Esophagus (tissue), 2 donors: Measurements from ENCODE around the gene DSG2. TPM values are rescaled to one million over a fixed set of nuclear protein-coding genes. Genes with fewer than 3 reads are reported as not detected.

Source experiments
- H3K27ac ChIP-seq, 2 donors: one replicate each; pipeline ENCODE4 v1.5.1; 2013; ENCODE audit warnings: low read depth in 2 of 2, mild to moderate bottlenecking in 2 of 2, inconsistent platforms in 1 of 2, low read length in 1 of 2, moderate library complexity in 1 of 2
- H3K27me3 ChIP-seq, 2 donors: one replicate each; pipeline ENCODE4 v1.6.1; 2013; ENCODE audit warnings: low read length in 2 of 2, control low read depth in 1 of 2, mild to moderate bottlenecking in 1 of 2; ENCODE audit not compliant: insufficient read depth in 2 of 2, control insufficient read depth in 1 of 2
- H3K36me3 ChIP-seq, 2 donors: one replicate each; pipeline ENCODE4 v1.6.1; 2013; ENCODE audit warnings: low read length in 1 of 2; ENCODE audit not compliant: control insufficient read depth in 2 of 2, insufficient read depth in 2 of 2
- H3K4me1 ChIP-seq, 2 donors: one replicate each; pipeline ENCODE4 v1.6.1; 2013; ENCODE audit warnings: low read length in 1 of 2; ENCODE audit not compliant: control insufficient read depth in 2 of 2, insufficient read depth in 2 of 2
- H3K4me3 ChIP-seq, 2 donors: one replicate each; pipeline ENCODE4 v1.5.1; 2013; ENCODE audit warnings: low read length in 2 of 2, mild to moderate bottlenecking in 2 of 2, low read depth in 1 of 2, moderate library complexity in 1 of 2
- H3K9me3 ChIP-seq, 2 donors: one replicate each; pipeline ENCODE4 v1.6.1; 2013; ENCODE audit warnings: mild to moderate bottlenecking in 2 of 2, low read depth in 1 of 2, low read length in 1 of 2, moderate library complexity in 1 of 2; ENCODE audit not compliant: control insufficient read depth in 2 of 2, insufficient read depth in 1 of 2
- WGBS, 2 donors: extraction: QIAGEN DNeasy Blood & Tissue Kit; methylation state at CpG; one replicate each; pipeline ENCODE4 v1.1.7; 2013; 5-methylcytosine and 5-hydroxymethylcytosine counted together
- polyA plus RNA-seq, 2 donors: library from polyadenylated mRNA; stranded (reverse); fragments of 200-250 nt; gene quantifications; one replicate each; pipeline ENCODE4 v1.2.3, GENCODE V29; 2013
- donor health status: healthy with polysubstance abuse.
- donor health status: Bipolar disorder and iron deficiency.

Gene DSG2
- polyA plus RNA-seq, 2 donors: 3.2 to 5.8 TPM

GRCh38 chr18:31578126-31578525, 80.1 kb downstream of the DSG2 start:
- no peak overlapping the region for H3K27ac ChIP-seq
- no peak overlapping the region for H3K4me3 ChIP-seq
- H3K27me3 ChIP-seq: no peaks in the 10 kb centered on the region
- 88 to 91% methylated on average over 4 of the region's 4 CpGs for WGBS, 2 donors
- no peaks in the 10 kb centered on the region for H3K4me1 ChIP-seq
- no peaks in the 10 kb centered on the region for H3K36me3 ChIP-seq
- H3K9me3 ChIP-seq: no peaks in the 10 kb centered on the region

- H3K27ac ChIP-seq: no peak overlapping the region
- no peaks in the 10 kb centered on the region for H3K4me1 ChIP-seq
- H3K9me3 ChIP-seq: no peaks in the 10 kb centered on the region
- H3K27me3 ChIP-seq: no peaks in the 10 kb centered on the region
- H3K36me3 ChIP-seq: no peaks in the 10 kb centered on the region
- WGBS, 2 donors: 87 to 88% methylated on average over 2 of the region's 2 CpGs
- no peak overlapping the region for H3K4me3 ChIP-seq
Observed at GRCh38 chr18:31579375-31579774, 81.4 kb downstream of the DSG2 start.

DNA sequence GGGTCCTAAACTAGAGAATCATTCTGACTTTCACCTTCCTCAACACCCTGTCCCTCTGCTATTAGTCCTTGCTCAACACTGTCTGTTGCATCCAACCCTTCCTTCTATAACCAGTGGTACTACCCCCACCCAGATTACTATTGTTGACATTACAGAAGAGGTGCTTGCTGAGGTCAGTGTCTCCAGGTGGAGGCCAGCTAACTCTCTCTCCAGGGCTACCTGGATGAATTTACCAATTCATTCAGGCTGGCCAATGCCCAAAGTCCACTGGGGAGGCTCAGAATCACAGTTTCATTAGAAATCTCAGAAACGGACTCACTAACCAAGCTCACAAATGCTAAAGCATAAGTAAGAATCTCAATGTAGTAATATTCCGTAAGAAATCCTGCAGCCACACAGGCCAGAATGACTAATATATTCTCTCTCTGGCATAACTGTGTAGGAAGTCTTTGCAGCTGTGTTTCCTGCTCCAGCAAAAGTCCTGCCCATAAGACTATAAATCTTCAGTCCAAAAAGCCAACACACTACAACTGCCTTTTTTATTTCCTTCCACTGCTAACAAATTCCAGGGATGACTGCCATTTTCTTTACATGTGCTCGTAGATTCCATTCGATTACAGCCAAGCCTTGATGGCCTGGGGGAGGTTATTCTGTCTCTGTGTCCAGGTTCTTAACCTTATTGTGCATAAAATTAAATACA, 83.7 kb downstream of the DSG2 start:
- H3K27ac ChIP-seq: no peak overlapping the region
- H3K9me3 ChIP-seq: no peaks in the 10 kb centered on the region
- H3K27me3 ChIP-seq: no peaks in the 10 kb centered on the region
- 22 to 40% methylated on average over 4 of the region's 4 CpGs for WGBS, 2 donors
- no peaks in the 10 kb centered on the region for H3K36me3 ChIP-seq
- H3K4me1 ChIP-seq: no peaks in the 10 kb centered on the region
- no peak overlapping the region for H3K4me3 ChIP-seq

DNA sequence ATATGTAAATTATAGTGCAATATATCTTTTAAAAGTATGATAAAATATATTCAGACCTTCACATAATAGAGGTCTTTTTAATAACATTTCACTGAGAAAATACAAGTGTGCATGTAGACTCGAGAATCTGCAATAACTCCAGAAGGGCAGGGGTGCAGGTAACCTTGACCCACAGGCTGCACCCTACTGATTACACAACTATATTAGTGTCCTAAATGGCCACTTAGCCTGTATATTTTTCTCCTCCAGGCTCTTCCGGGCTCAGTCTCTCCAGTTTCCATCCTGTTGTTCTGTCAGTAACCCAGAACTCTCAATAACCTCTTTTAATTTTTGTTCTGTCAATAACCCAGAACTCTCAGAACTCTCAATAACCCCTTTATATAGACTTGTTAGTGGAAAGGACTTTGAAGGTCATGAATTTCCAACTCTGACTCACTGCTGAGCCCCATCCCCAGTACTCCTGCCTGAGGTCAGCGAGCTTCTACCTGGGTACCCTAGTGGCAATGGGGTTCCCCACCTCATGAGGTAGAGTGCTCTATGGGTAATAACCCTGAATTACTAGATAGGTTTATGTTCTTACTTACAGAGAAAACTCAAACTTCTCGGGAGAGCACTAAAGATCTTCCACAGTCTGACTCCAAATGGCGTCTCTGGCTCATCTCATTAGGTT, 85.3 kb downstream of the DSG2 start:
- H3K27me3 ChIP-seq: no peaks in the 10 kb centered on the region
- WGBS, 2 donors: 87 to 92% methylated on average over 5 of the region's 5 CpGs

DNA sequence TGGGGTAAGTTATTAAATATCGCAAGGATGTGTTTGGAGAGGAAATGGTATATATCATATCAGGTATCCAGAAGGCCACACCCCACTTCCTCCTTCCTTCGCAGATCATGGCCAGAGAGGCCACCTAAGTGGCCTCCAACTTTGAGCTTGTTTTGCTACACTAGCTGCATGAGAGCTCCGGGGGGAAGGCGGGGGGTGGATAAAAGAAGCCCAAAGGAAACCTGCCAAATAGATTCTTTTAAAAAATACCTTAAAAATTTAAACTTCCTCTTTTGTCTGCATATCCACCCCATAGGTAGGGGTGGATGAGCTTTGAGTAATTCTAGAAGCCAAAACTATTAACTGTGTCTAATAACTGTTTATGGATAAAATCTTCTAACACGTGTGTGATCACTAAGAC, 88.0 kb downstream of the DSG2 start:
- H3K4me1 ChIP-seq: no peaks in the 10 kb centered on the region
- WGBS, 2 donors: 84 to 91% methylated on average over 5 of the region's 5 CpGs
- no peaks in the 10 kb centered on the region for H3K36me3 ChIP-seq
- H3K4me3 ChIP-seq: no peak overlapping the region
- no peaks in the 10 kb centered on the region for H3K27me3 ChIP-seq
- H3K27ac ChIP-seq: no peak overlapping the region
- no peaks in the 10 kb centered on the region for H3K9me3 ChIP-seq

More for the DNA sequence above, 85.3 kb downstream of the DSG2 start:
- H3K36me3 ChIP-seq: no peaks in the 10 kb centered on the region
- no peak overlapping the region for H3K27ac ChIP-seq
- no peaks in the 10 kb centered on the region for H3K9me3 ChIP-seq
- no peaks in the 10 kb centered on the region for H3K4me1 ChIP-seq
- no peak overlapping the region for H3K4me3 ChIP-seq

DNA sequence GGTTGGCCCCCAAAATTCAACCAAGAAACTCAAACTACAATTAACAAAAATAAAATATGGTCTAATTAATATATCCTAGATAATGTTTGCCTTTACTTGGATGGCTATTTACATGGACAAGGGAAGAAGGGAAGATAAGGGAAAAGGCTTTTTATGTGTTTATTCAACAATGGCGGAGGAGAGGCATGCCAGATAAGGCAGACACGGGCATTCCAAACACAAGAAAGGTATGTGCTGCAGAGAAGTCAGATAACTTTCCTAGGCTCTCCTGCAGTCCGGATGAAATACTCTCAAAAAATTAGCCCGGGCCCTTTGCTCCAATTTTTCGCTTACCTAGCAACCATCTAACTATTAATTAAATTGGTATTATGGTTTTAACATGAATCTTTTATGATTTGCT, 88.6 kb downstream of the DSG2 start:
- Histone ChIP-seq H3K4me1 (no peaks in the 10 kb centered on the region), H3K27me3 (no peaks in the 10 kb centered on the region), H3K4me3 (no peak overlapping the region), H3K36me3 (no peaks in the 10 kb centered on the region), H3K27ac (no peak overlapping the region), H3K9me3 (no peaks in the 10 kb centered on the region)
- 72 to 77% methylated on average over 5 of the region's 5 CpGs for WGBS, 2 donors

- Histone ChIP-seq H3K27ac (no peak overlapping the region), H3K36me3 (no peaks in the 10 kb centered on the region), H3K4me3 (no peak overlapping the region), H3K4me1 (no peaks in the 10 kb centered on the region), H3K27me3 (no peaks in the 10 kb centered on the region), H3K9me3 (no peaks in the 10 kb centered on the region)
- WGBS, 2 donors: 78 to 84% methylated on average over 4 of the region's 4 CpGs
Observed at GRCh38 chr18:31587529-31587928, 89.6 kb downstream of the DSG2 start.

GRCh38 chr18:31590570-31590969, 92.6 kb downstream of the DSG2 start:
- no peak overlapping the region for H3K27ac ChIP-seq
- 74 to 81% methylated on average over 8 of the region's 8 CpGs for WGBS, 2 donors
- H3K9me3 ChIP-seq: no peaks in the 10 kb centered on the region
- H3K36me3 ChIP-seq: no peaks in the 10 kb centered on the region
- H3K4me3 ChIP-seq: no peak overlapping the region
- H3K4me1 ChIP-seq: no peaks in the 10 kb centered on the region
- no peaks in the 10 kb centered on the region for H3K27me3 ChIP-seq

DNA sequence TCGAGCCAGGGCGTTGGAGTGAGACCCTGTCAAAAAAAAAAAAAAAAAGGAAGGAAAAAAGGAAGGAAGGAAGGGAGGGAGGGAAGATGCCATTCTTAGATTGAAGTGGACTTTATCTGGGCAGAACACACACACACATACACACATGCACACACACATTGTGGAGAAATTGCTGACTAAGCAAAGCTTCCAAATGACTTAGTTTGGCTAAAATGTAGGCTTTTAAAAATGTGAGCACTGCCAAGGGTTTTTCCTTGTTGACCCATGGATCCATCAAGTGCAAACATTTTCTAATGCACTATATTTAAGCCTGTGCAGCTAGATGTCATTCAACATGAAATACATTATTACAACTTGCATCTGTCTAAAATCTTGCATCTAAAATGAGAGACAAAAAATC, 93.1 kb downstream of the DSG2 start:
- 64 to 65% methylated on average over 2 of the region's 2 CpGs for WGBS, 2 donors

GRCh38 chr18:31591628-31592027, 93.7 kb downstream of the DSG2 start, which contains the start of gene TTR:
Gene TTR (plus strand): TSS chr18:31591877. CDS start chr18:31591903, 26 bp downstream.
- H3K27me3 ChIP-seq: no peaks in the 10 kb centered on the region
- 63% methylated on average over 5 of the region's 5 CpGs for WGBS, 2 donors
- H3K36me3 ChIP-seq: no peaks in the 10 kb centered on the region
- H3K4me3 ChIP-seq: no peak within 1 kb of the TSS
- H3K4me1 ChIP-seq: no peaks in the 10 kb centered on the region
- H3K27ac ChIP-seq: no peak within 1 kb of the TSS
- no peaks in the 10 kb centered on the region for H3K9me3 ChIP-seq

More for the DNA sequence above, 93.1 kb downstream of the DSG2 start:
- Histone ChIP-seq H3K4me3 (no peak overlapping the region), H3K9me3 (no peaks in the 10 kb centered on the region), H3K27me3 (no peaks in the 10 kb centered on the region), H3K36me3 (no peaks in the 10 kb centered on the region), H3K27ac (no peak overlapping the region), H3K4me1 (no peaks in the 10 kb centered on the region)
